Neuronal stem cell (in vitro differentiated cells): ENCODE results near the gene HOXA1. TPM values are rescaled to one million over a fixed set of nuclear protein-coding genes. Genes with fewer than 3 reads are reported as not detected.

ENCODE experiments used
- DNase-seq: peaks from one replicate; pipeline ENCODE4 v3.0.0-alpha.2; 2013; ENCODE audit warnings: low spot score
- H2AFZ ChIP-seq: one replicate; pipeline ENCODE4 v1.6.1; 2013; ENCODE audit warnings: mild to moderate bottlenecking, low read length, inconsistent platforms
- H2AK5ac ChIP-seq: 2 replicates; pipeline ENCODE4 v1.6.1; 2013; ENCODE audit warnings: low read depth, mild to moderate bottlenecking, inconsistent platforms, low read length, moderate library complexity, mixed read lengths
- H2BK120ac ChIP-seq: 2 replicates; pipeline ENCODE4 v1.6.1; 2013; ENCODE audit warnings: low read depth, mild to moderate bottlenecking, inconsistent platforms, low read length, moderate library complexity, mixed read lengths
- H2BK12ac ChIP-seq: one replicate; pipeline ENCODE4 v1.6.1; 2013; ENCODE audit warnings: low read length, inconsistent platforms
- H2BK15ac ChIP-seq: 2 replicates; pipeline ENCODE4 v1.6.1; 2013; ENCODE audit warnings: mild to moderate bottlenecking, low read length, inconsistent platforms, mixed read lengths
- H2BK5ac ChIP-seq: one replicate; pipeline ENCODE4 v1.6.1; 2013; ENCODE audit warnings: inconsistent platforms, mild to moderate bottlenecking, low read length, moderate library complexity
- H3K14ac ChIP-seq: one replicate; pipeline ENCODE4 v1.6.1; 2013; ENCODE audit warnings: low read length, inconsistent platforms
- H3K18ac ChIP-seq: 2 replicates; pipeline ENCODE4 v1.6.1; 2013; ENCODE audit warnings: low read length, inconsistent platforms
- H3K23ac ChIP-seq: 2 replicates; pipeline ENCODE4 v1.6.1; 2013; ENCODE audit warnings: low read depth, mild to moderate bottlenecking, mixed read lengths, low read length, inconsistent platforms; ENCODE audit not compliant: poor library complexity
- H3K27ac ChIP-seq: replicated peaks from 3 replicates; pipeline ENCODE4 v1.5.1; 2013; ENCODE audit warnings: low read length, inconsistent platforms
- H3K27me3 ChIP-seq, 3 experiments: 2 replicates each; pipeline ENCODE4 v1.6.1; 2013; ENCODE audit warnings: low read length in 3 of 3, mild to moderate bottlenecking in 2 of 3, inconsistent platforms in 1 of 3, low read depth in 1 of 3, mixed read lengths in 1 of 3, moderate library complexity in 1 of 3; ENCODE audit not compliant: control insufficient read depth in 3 of 3, insufficient read depth in 3 of 3
- H3K36me3 ChIP-seq, 2 donors: replicated peaks in 1 of 2; 2 replicates each; pipeline ENCODE4 v1.6.1; 2013; ENCODE audit warnings: low read length in 2 of 2; ENCODE audit not compliant: control insufficient read depth in 2 of 2, insufficient read depth in 2 of 2
- H3K4ac ChIP-seq: 2 replicates; pipeline ENCODE4 v1.6.1; 2013; ENCODE audit warnings: inconsistent platforms, mild to moderate bottlenecking, low read length, moderate library complexity
- H3K4me1 ChIP-seq, 2 donors: 1 replicate in 1 of 2; 2 replicates in 1 of 2; pipeline ENCODE4 v1.6.1; 2013; ENCODE audit warnings: low read length in 2 of 2, low read depth in 1 of 2; ENCODE audit not compliant: control insufficient read depth in 2 of 2, insufficient read depth in 1 of 2
- H3K4me2 ChIP-seq: one replicate; pipeline ENCODE4 v1.6.1; 2013; ENCODE audit warnings: mild to moderate bottlenecking, low read length, inconsistent platforms; ENCODE audit not compliant: insufficient read depth, poor library complexity, severe bottlenecking
- H3K4me3 ChIP-seq, 2 donors: 2 replicates each; pipeline ENCODE4 v1.5.1; 2013; ENCODE audit warnings: low read length in 2 of 2, mild to moderate bottlenecking in 2 of 2, inconsistent platforms in 1 of 2, moderate library complexity in 1 of 2
- H3K79me1 ChIP-seq: one replicate; pipeline ENCODE4 v1.6.1; 2013; ENCODE audit warnings: low read depth, mild to moderate bottlenecking, inconsistent platforms, low read length, moderate library complexity
- H3K9ac ChIP-seq: one replicate; pipeline ENCODE4 v1.6.1; 2013; ENCODE audit warnings: mild to moderate bottlenecking, low read depth, low read length, inconsistent platforms; ENCODE audit not compliant: poor library complexity
- H3K9me3 ChIP-seq, 2 donors: replicated peaks in 1 of 2; 2 replicates each; pipeline versions ENCODE3 to v1.6.1; 2013; ENCODE audit warnings: low read length in 2 of 2, mild to moderate bottlenecking in 2 of 2, inconsistent platforms in 1 of 2, low read depth in 1 of 2, mixed read lengths in 1 of 2, moderate library complexity in 1 of 2; ENCODE audit not compliant: control insufficient read depth in 2 of 2, insufficient read depth in 1 of 2
- H4K8ac ChIP-seq: one replicate; pipeline ENCODE4 v1.6.1; 2013; ENCODE audit warnings: low read depth, mild to moderate bottlenecking, inconsistent platforms, low read length, moderate library complexity
- H4K91ac ChIP-seq: one replicate; pipeline ENCODE4 v1.6.1; 2013; ENCODE audit warnings: low read length, low read depth, mild to moderate bottlenecking, inconsistent platforms; ENCODE audit not compliant: poor library complexity
- WGBS, 2 donors: extraction: QIAGEN DNeasy Blood & Tissue Kit; methylation state at CpG; one replicate each; pipeline ENCODE4 v1.1.7; 2013; ENCODE audit warnings: missing lambda C conversion rate in 2 of 2, mixed read lengths in 1 of 2; ENCODE audit not compliant: insufficient read length in 2 of 2, insufficient replicate concordance in 1 of 2; ENCODE audit errors: extremely low coverage in 2 of 2; 5-methylcytosine and 5-hydroxymethylcytosine counted together
- polyA plus RNA-seq, 2 experiments: library from polyadenylated mRNA; stranded (reverse); fragments of 200-250 nt; gene quantifications; one replicate each; pipeline ENCODE4 v1.2.3, GENCODE V29; 2013

The HOXA1 gene
- polyA plus RNA-seq (2013, experiment 1 of 2) = not detected
- polyA plus RNA-seq (2013, experiment 2 of 2) = not detected

DNA sequence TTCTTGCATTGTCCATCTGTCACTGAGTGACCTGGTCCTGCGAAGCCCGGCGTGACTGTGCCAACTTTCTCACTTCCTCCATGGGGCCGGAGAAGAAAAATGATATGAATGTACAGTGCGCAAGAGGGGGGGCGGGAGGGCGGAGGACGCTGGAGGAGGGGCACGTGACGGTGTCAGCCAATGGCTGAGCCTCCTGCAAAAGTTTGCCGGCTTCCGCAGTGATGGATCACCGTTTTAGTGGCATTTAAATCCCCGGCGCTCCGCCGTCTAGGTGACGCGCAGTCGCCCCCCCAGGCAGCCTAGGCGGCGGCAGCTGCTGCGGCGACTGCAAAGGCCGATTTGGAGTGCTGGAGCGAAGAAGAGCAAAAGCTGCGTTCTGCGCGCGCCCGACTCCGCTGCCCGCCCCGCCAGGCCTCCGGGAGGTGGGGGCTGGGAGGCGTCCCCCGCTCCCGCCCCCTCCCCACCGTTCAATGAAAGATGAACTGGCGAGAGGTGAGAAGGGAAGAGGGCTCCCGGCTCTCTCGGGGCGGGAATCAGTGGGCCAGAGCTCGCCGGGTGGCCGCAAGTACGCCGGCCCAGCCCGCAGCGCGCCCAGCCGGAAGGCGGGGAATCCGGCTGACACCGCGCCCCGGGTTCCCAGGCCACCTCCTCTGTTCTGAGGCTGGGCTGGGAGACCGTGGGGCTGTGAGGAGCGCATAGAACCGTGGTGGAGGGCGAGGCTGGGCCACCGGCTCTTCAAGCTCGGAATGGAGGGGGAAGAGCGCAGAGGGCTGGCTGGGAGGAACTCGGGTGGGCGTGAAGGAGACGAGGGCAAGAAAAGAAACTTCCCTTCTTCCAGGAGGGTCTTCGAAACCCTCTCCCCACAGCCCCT lies at the start of gene HOXA1:
Gene HOXA1, minus strand, starts transcription at position 104 of the 871 bp plus-strand sequence. Its CDS starts 88 bp downstream, at position 16.
- Histone ChIP-seq H3K27ac (no peak within 1 kb of the TSS), H3K9me3 (peaks cover 0 to 3% of the 10 kb centered on the region in 2 donors), H3K36me3 (no peaks in the 10 kb centered on the region), H3K14ac (no peak within 1 kb of the TSS), H3K79me1 (no peaks in the 10 kb centered on the region), H3K9ac (no peak within 1 kb of the TSS), H2AK5ac (no peak within 1 kb of the TSS), H3K23ac (no peak within 1 kb of the TSS), H2BK12ac (no peak within 1 kb of the TSS), H4K8ac (no peak within 1 kb of the TSS), H3K4me3 (peak within 1 kb of the TSS; percentile 30 to 70), H3K4me1 (peaks cover 0 to 1% of the 10 kb centered on the region in 2 donors), H3K27me3 (peaks cover 46 to 100% (median 93%) of the 10 kb centered on the region in 3 experiments), H2BK5ac (no peak within 1 kb of the TSS), H4K91ac (no peak within 1 kb of the TSS), H2BK15ac (no peak within 1 kb of the TSS), H2BK120ac (no peak within 1 kb of the TSS), H3K18ac (no peak within 1 kb of the TSS), H3K4me2 (peak within 1 kb of the TSS; percentile 82), H2AFZ (peak within 1 kb of the TSS; percentile 90), H3K4ac (no peak within 1 kb of the TSS)
- DNase-seq = peak; percentile 48
- no CpG with 5 or more reads among the region's 68 CpGs for WGBS, 2 donors

DNA sequence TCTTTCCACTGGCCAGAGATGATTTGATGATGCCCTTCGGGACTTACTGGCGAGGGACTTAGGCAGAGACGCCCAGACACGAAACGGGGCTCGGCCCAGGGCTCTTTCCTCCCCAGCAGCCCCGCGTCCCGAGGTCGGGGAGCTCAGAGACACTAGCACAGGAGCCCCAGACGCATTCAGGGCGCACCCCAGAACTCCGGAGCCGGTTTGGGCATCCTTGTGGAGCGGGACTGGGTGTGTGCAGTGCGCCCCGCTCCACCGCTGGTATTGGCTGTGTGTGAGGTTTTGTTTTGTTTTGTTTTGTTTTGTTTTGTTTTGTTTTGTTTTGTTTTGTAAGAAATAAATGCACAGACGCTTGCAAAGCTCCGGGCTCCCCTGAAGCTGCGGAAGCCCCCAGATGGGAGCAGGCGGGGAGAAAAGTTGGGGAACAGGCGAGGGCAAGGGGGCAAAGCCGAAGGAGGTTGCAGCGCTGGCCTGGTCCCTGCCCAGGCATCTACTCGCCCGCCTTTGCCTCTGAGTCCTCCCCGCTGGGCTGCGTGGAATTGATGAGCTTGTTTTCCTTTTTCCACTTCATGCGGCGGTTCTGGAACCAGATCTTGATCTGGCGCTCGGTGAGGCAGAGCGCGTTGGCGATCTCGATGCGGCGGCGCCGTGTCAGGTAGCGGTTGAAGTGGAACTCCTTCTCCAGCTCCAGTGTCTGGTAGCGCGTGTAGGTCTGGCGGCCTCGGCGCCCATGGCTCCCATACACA lies 49.5 kb upstream of the HOXA1 start:
- H3K4me2 ChIP-seq = no peak overlapping the region
- peak overlapping the region; percentile 8 for H3K18ac ChIP-seq
- no peak overlapping the region for H3K4ac ChIP-seq
- no peak overlapping the region for H2BK5ac ChIP-seq
- H2BK120ac ChIP-seq = no peak overlapping the region
- H4K91ac ChIP-seq = no peak overlapping the region
- no CpG with 5 or more reads among the region's 47 CpGs for WGBS, 2 donors
- H3K79me1 ChIP-seq = no peaks in the 10 kb centered on the region
- H3K4me3 ChIP-seq = no peak overlapping the region
- peak overlapping the region; percentile 29 for H2AFZ ChIP-seq
- no peak overlapping the region for H2BK12ac ChIP-seq
- no peaks in the 10 kb centered on the region for H3K36me3 ChIP-seq
- H3K27ac ChIP-seq = no peak overlapping the region
- H3K23ac ChIP-seq = peak overlapping the region; percentile 17
- peak overlapping the region; percentile 31 for H4K8ac ChIP-seq
- no peak overlapping the region for H3K14ac ChIP-seq
- peaks cover 3 to 23% of the 10 kb centered on the region in 2 donors for H3K9me3 ChIP-seq
- no peak overlapping the region for H2AK5ac ChIP-seq
- H3K4me1 ChIP-seq = no peaks in the 10 kb centered on the region
- no peak for DNase-seq
- no peak overlapping the region for H3K9ac ChIP-seq
- peaks cover 64 to 99% (median 99%) of the 10 kb centered on the region in 3 experiments for H3K27me3 ChIP-seq
- H2BK15ac ChIP-seq = no peak overlapping the region

DNA sequence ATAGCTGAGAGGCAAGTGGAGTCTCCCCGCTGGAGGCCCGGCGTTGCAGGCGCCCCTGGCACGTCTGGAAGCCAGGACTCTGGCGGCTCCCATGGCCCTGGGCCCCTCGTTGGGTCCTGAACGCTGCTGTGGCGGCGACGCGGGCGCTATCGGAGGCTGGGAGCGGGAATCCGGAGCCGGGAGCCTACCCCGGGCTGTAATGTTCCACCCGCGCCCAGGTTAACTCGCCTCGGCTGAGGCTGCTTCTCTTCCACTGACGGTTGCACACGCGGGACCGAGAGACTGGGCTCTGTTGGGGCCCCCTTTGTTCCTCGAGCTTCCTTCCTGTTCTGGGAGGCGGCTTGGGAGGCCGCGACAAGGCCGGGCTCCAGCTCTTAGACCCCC lies 49.0 kb upstream of the HOXA1 start:
- peak overlapping the region; percentile 29 for H2AFZ ChIP-seq
- no peak overlapping the region for H4K8ac ChIP-seq
- no peak overlapping the region for H3K23ac ChIP-seq
- H3K18ac ChIP-seq = no peak overlapping the region
- H3K4me3 ChIP-seq = no peak overlapping the region
- H2BK120ac ChIP-seq = no peak overlapping the region
- no peak overlapping the region for H2BK5ac ChIP-seq
- H4K91ac ChIP-seq = no peak overlapping the region
- H3K4me2 ChIP-seq = no peak overlapping the region
- no peaks in the 10 kb centered on the region for H3K4me1 ChIP-seq
- no peak overlapping the region for H2BK12ac ChIP-seq
- no peak overlapping the region for H3K9ac ChIP-seq
- peaks cover 63 to 99% (median 99%) of the 10 kb centered on the region in 3 experiments for H3K27me3 ChIP-seq
- H3K36me3 ChIP-seq = no peaks in the 10 kb centered on the region
- no CpG with 5 or more reads among the region's 31 CpGs for WGBS, 2 donors
- H2AK5ac ChIP-seq = no peak overlapping the region
- peaks cover 3 to 20% of the 10 kb centered on the region in 2 donors for H3K9me3 ChIP-seq
- H3K4ac ChIP-seq = no peak overlapping the region
- no peak overlapping the region for H2BK15ac ChIP-seq
- no peaks in the 10 kb centered on the region for H3K79me1 ChIP-seq
- no peak for DNase-seq
- H3K14ac ChIP-seq = no peak overlapping the region
- no peak overlapping the region for H3K27ac ChIP-seq
